A172 (cell line): ENCODE measurements around the gene SNW1. TPM values are rescaled to one million over a fixed set of nuclear protein-coding genes. Genes with fewer than 3 reads are reported as not detected.

Source experiments
- total RNA-seq: library from RNA; depleted of rRNA; stranded (reverse); fragments of >200 nt; shearing (Covaris generic); gene quantifications from 2 replicates; pipeline ENCODE4 v1.2.3, GENCODE V29; 2014; rRNA removed

The SNW1 gene
- total RNA-seq, 1 experiment from 2014 or later: 80.9 TPM

Other genes starting within 250 kb of the SNW1 start
- 17.6 and 23.0 TPM in 2 replicates for gene SPTLC2, start 144.5 kb downstream of the SNW1 start, total RNA-seq
- gene ALKBH1, start 53.1 kb downstream of the SNW1 start, total RNA-seq: 7.0 and 14.2 TPM in 2 replicates
- 382 and 479 TPM in 2 replicates for gene SLIRP, start 53.1 kb downstream of the SNW1 start, total RNA-seq
- 4.7 and 5.4 TPM in 2 replicates for gene ADCK1, start 39.0 kb upstream of the SNW1 start, total RNA-seq